Measurements from ENCODE around the gene ADGRA1. TPM values are rescaled to one million over a fixed set of nuclear protein-coding genes. Genes with fewer than 3 reads are reported as not detected.

Gene ADGRA1
- total and polyA plus RNA-seq, 2 of the 13 experiments (the other 11 are each of a cell fraction or from before 2014, with no cell fraction given) = not detected

- TF ChIP-seq RERE (CRISPR knock-in tag; IDR thresholded peaks at IDR 0.05; ENCODE audit: low read depth) = no peak
- TF ChIP-seq BCL3 (CRISPR knock-in tag; IDR thresholded peaks at IDR 0.05) = no peak
- TF ChIP-seq HNRNPL (IDR thresholded peaks at IDR 0.05; ENCODE audit: low read depth, low read length) = no peak
- no peak for TF ChIP-seq MXD4 (CRISPR knock-in tag; IDR thresholded peaks at IDR 0.05)
- no peak for TF ChIP-seq SRY (CRISPR knock-in tag; IDR thresholded peaks at IDR 0.05)
- TF ChIP-seq SNRNP70 (IDR thresholded peaks at IDR 0.05; ENCODE audit: low read depth, low read length) = no peak
- TF ChIP-seq ZFP37 (CRISPR knock-in tag; IDR thresholded peaks at IDR 0.05; ENCODE audit: borderline replicate concordance) = no peak
Measured at GRCh38 chr10:133141958-133142340, 54.2 kb downstream of the ADGRA1 start (continued).

Measured in HepG2 (cell line).